Epidermal melanocyte (primary cell): ENCODE results near the gene PCA3.
"Not testable (repeated sequence)": the region's sequence is repeated elsewhere in the genome, so short reads cannot be mapped to it uniquely, and the experiment has no call there.

Experiments
- DNase-seq: peaks from one replicate; pipeline ENCODE4 v3.0.0; 2011; ENCODE audit warnings: low spot score; ENCODE audit not compliant: insufficient read length

Gene PCA3

DNA sequence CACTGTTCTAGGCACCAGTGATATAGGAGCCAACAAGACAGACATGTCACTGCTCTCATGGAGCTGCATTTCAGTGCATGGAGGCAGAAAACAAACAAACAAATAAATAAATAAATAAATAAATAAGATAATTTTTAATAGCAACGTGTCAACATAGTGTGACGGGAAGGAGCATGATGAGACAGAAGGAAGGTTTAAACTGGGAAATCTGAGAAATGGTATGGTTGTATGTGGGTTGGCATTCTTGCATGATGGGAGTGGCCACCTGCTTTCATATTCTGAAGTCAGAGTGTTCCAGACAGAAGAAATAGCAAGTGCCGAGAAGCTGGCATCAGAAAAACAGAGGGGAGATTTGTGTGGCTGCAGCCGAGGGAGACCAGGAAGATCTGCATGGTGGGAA, at the start of gene PCA3:
Gene PCA3 (plus strand): TSS at position 301 of the 400 bp plus-strand sequence.
- DNase-seq = no peak

- DNase-seq = no peak
These were observed 48.1 kb upstream of the PCA3 start for GRCh38 chr9:76716085-76716672.

DNA sequence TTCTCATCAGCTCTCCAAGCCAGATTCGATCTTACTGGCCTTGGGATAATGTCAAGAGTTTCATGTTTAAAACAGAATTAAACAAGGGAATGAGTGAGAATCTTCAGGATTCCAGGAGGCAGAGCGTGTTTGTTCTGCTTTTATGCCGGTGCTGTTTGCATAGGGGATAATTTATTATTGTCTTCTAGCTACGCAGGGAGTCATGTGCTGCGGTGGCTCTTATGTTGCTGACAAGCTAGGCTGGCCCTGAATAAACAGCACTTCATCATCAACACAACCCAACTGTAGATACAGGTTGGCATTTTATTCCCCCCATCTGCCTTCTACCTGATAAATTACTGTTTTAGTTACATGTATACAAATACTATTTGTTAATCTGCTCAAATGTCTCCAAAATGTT, 47.1 kb upstream of the PCA3 start:
- DNase-seq = no peak

- no peak for DNase-seq
These were observed 46.6 kb upstream of the PCA3 start for GRCh38 chr9:76717613-76718012.

DNA sequence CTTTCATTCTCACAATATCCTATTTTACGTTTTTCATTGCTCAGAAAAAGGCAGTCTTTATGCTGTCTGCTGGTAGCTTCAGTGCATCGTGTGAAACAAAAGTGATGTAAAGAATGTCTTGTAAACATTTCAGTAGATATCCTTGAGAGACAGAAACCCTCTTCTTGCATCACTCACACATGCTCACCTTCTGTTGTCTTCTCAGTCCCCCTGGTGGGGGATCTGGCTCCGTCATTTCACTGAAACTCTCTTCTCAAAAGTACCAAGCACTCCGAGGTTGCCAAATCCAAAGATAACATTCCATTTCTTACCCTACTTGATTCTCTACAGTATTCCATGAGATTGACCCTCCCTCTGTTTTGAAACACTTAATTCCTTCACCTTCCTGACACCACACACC, 46.1 kb upstream of the PCA3 start:
- no peak for DNase-seq

- DNase-seq = no peak
These were observed 44.0 kb upstream of the PCA3 start for GRCh38 chr9:76720245-76720644.

DNA sequence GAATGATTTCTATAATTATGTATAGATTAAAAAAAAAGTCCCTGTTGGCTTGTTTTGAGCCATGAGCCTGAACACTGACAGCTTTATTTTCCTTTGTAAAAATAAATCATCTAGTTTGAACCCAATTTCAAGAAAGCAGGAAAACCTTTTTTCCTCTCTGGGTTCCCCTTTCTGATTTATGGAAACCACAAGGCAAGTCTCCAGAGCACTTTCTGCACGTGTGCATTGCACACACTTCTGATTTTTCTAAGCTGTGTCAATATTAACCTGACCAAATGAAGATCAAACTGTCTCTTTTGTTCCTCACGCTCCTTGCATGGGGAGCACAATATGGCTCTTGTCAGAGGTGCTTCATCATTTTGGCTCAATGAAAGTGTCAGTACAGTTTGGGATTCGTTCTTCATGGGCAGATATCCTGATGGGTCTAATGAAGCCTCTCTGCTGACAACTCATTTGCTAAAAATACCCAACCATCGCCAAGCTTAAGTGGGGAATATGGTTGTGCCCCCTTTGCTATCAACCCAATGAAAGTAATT, 39.2 kb upstream of the PCA3 start:
- DNase-seq = no peak

- DNase-seq = no peak
These were observed 38.4 kb upstream of the PCA3 start for GRCh38 chr9:76725885-76726284.

DNA sequence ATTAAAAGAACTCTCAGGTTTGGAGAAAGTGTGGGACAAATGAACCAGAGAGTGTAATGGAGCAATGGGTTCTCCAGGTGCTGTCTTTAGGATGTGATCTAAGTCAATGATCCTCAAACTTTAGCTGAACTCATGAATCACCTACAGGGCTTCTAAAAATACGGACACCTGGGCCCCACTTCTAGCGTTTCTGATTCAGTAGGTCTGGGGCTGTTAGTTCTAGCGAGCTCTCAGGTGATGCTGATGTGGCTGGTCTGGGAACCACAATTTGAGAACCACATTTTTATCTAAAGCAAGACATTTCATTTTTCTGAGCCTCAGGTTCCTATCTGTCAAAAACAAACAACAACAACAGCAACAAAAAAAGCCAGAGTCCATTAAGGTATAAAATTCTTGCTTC, 35.1 kb upstream of the PCA3 start:
- no peak for DNase-seq

DNA sequence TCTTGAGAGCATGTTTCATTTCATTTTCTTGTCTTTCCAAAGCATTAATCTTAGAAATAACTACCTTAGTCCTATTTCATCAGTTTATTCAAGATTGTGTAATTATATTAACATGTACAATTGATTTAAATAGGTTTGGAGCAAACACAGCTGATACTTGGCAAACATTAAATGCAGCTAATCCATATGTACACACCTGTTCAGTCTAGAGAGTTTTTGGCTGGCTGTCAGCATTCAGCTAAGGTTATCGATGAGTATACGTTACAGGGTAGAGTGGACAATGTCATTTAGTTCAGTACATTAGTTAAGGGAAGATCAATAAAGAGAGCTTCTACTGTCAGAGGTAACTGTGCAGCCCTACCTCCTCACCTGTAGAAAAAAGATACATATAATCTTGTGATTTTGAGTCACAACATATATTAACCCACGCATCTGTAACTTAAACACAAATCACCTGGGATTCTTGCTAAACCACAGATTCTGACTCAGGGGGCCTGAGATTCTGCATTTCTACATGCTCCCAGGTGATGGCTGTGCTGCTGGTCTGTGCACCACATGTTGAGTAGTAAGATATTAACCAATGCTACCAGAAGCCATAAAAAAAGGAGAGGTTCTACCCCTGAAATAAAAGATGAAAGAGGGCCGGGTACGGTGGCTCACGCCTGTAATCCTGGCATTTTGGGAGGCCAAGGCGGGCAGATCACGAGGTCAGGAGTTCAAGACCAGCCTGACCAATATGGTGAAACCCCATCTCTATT, 34.1 kb upstream of the PCA3 start:
- DNase-seq = no peak

DNA sequence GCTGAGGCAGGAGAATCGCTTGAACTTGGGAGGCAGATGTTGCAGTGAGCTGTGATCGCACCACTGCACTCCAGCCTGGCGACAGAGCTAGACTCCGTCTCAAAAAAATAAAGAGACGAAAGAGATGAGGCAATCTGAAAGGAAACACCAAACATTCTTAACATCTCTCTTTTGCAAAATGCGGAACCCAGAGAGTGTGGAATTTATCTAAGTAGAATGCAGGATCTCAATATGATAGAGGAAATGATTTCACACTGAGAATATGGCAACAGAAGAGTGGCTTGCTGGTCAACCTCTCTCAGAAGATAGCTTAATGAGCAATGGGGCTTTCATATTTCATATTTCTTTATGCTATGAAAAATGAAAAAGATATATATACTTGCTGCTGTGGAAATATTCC, 33.4 kb upstream of the PCA3 start:
- DNase-seq = no peak

DNA sequence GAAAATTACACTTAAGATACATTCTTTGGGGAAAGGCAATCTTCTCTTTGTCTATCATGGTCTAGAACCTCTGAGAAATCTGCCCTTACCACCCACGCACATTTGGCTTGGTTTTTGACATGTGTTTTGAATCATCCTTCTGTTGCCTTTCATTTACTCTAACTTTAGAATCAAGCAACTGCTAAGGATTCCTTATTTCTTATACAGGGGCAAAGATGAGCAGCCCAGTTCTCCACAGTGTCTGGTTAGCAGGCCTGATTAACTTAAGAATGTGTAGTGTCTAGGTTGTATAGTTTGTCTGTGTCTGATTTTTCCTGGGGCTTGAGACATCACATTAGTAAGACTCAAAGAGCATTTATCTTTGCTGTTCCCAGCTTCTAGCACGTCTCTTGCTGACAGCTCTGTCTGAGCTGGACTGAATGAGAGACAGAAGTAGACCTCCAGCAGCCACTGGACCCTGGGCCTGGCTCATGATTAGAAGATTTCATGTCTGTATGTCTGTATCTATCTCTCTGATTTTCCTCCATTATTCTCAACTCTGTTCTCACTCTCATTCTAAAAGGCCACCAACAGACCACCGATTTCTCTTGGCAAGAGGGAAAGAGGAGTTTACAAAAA, 31.8 kb upstream of the PCA3 start:
- DNase-seq = no peak

DNA sequence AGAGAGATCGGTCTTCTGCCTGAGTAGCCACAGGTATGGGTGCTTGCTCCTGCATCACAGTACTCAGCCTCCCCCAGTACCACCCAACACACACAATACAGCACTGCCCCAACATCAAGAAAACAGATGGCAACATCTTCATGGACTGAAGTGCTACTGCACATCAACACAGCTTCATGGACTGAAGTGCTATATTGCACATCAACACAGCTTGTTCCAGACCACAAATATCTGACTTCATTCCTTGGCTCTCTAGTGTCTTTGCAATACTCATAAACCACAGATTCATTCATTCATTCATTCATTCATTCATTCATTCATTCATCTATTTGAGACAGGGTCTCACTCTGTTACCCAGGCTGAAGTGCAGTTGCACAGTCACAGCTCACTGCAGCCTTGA, 31.1 kb upstream of the PCA3 start:
- no peak for DNase-seq

- no peak for DNase-seq
These were observed 29.5 kb upstream of the PCA3 start for GRCh38 chr9:76734716-76735115.

GRCh38 chr9:76737154-76737902, 26.9 kb upstream of the PCA3 start:
- DNase-seq = no peak

DNA sequence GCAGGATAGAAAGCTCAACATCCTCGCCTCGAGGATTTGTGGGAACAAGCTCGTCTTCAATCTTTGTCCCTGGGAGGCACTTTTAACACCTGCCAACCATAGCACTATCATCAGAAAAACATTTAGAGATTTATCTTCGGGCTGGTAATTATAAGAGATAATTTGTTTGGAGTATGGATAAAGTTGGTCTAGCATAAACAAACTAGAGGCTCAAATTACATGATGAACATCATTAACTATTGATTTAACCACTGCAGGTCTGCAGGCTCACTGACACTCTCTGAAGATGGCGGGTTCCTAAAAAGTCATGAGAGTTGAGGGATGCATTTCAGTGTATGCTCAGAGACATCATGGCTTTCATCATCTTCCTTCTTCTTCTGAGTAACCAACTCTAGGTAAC, 25.8 kb upstream of the PCA3 start:
- no peak for DNase-seq

DNA sequence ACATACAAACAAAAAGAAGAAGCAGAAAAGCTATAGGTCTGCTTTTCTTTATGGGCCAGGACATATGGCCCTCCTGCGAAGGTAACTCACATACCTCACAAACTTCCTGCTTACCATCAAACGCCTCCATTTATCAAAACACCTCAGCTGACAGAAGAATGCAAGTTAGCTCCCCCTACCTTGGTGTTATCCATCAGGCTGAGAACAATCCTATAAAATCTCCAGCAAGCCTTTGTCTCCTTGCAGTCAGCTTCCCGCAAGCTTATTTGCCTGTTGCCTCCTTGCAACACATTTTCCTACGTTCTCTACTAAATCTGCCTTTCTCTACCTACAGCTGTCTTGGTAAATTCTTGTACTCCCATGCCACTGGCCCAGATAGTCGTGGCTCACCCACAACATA, 22.7 kb upstream of the PCA3 start:
- no peak for DNase-seq

GRCh38 chr9:76742890-76743289, 21.3 kb upstream of the PCA3 start:
- not testable (repeated sequence) for DNase-seq

DNA sequence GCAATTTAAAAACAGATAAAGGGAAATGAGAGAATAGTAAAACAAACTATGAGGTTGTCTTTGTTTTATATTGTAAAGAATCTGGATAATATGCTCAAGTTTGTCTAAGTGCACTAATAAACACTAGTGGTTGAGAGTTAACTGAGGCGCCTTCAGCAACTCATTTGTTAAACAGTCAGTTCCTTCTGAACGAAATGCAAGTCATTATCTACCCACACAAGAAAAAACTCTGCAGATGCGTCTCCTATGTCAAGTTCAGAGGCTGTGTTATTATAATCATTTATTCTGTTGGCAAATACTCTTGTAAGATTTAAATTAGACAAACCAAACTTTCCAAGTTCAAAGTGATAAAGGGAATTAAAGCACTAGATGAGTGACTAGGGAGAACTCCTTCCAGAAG, 20.3 kb upstream of the PCA3 start:
- DNase-seq = no peak

- DNase-seq = no peak
These were observed 19.9 kb upstream of the PCA3 start for GRCh38 chr9:76744336-76744735.

GRCh38 chr9:76751001-76751400, 13.2 kb upstream of the PCA3 start:
- no peak for DNase-seq

DNA sequence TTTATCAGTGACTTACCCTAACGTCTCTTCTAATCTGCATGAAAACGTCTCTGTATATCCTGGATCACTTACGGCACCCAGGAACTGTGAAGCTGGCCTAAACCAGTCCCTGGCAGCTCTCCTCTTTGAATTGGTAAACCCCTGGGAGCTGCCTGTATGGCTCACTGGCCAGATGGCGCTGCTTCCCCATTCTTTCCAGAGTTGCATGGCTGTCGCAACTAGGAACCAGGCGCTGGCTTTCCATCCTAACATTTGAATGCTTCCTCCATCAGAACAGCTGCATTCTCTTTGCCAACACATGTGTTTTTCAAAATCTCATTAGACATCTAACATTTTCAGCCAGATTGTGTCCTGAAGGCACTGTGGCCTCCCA, 8.0 kb upstream of the PCA3 start:
- no peak for DNase-seq
